Heart right ventricle (tissue), 16 donors: ENCODE results near the gene PSD4. TPM values are rescaled to one million over a fixed set of nuclear protein-coding genes. Genes with fewer than 3 reads are reported as not detected.
A peak's percentile ranks its signal among the peaks of the same experiment; 100 is the strongest.

Experiments
- ATAC-seq, 8 donors: fragments of 200-7000 bp; cut with Tn5 transposase; one replicate each; pipeline ENCODE4 v1.9.1; 2020; ENCODE audit warnings: mild to moderate bottlenecking in 8 of 8, moderate library complexity in 8 of 8, moderate number of reproducible peaks in 1 of 8
- DNase-seq, 2 donors: peaks; one replicate each; pipeline ENCODE4 v3.0.0-alpha.2; 2020
- H3K27ac ChIP-seq, 10 donors: fragments of 200-600 bp; sonication (generic) in 2 of 10; one replicate each; pipeline versions ENCODE4 v1.5.0 to v1.8.0; 2020 to 2022; ENCODE audit warnings: mild to moderate bottlenecking in 3 of 10
- H3K27me3 ChIP-seq, 7 donors: fragments of 200-600 bp; one replicate each; pipeline ENCODE4 v1.8.0; 2021 to 2022; ENCODE audit warnings: mild to moderate bottlenecking in 2 of 7
- H3K36me3 ChIP-seq, 9 donors: fragments of 200-600 bp; sonication (generic) in 1 of 9; one replicate each; pipeline versions ENCODE4 v1.5.0 to v1.8.0; 2020 to 2022; ENCODE audit warnings: mild to moderate bottlenecking in 2 of 9
- H3K4me1 ChIP-seq, 9 donors: fragments of 200-600 bp; sonication (generic) in 1 of 9; one replicate each; pipeline versions ENCODE4 v1.5.0 to v1.8.0; 2020 to 2022; ENCODE audit warnings: mild to moderate bottlenecking in 4 of 9
- H3K4me3 ChIP-seq, 10 donors: fragments of 200-600 bp; sonication (generic) in 2 of 10; one replicate each; pipeline versions ENCODE4 v1.5.0 to v1.8.0; 2020 to 2022; ENCODE audit warnings: mild to moderate bottlenecking in 7 of 10, moderate library complexity in 2 of 10
- H3K9me3 ChIP-seq, 11 donors: fragments of 200-600 bp in 10 of 11; sonication (generic) in 2 of 11; one replicate each; pipeline versions ENCODE4 v1.5.0 to v1.8.0; 2013 to 2022; ENCODE audit warnings: mild to moderate bottlenecking in 2 of 11, control low read depth in 1 of 11, moderate library complexity in 1 of 11
- WGBS, 2 donors: extraction: QIAGEN DNeasy Blood & Tissue Kit; methylation state at CpG; one replicate each; pipeline ENCODE4 v1.1.7; 2013; ENCODE audit warnings: inconsistent platforms in 1 of 2; 5-methylcytosine and 5-hydroxymethylcytosine counted together
- intact Hi-C, 10 donors: fragments of 100-400 bp; cut with DNase I; formaldehyde crosslinking; loops; one replicate each; pipeline versions ENCODE4 v1.11.1 to v1.14.2; 2022
- polyA plus RNA-seq, 2 donors: library from polyadenylated mRNA; stranded (reverse); fragments of 200-250 nt; gene quantifications; one replicate each; pipeline ENCODE4 v1.2.3, GENCODE V29; 2013
- total RNA-seq, 10 donors: library from RNA; stranded (reverse); fragmentation: NEBNext Ultra II Directional in 3 of 10; extraction: Animal tissue kit (Norgen Biotek cat#: 25700) in 3 of 10; gene quantifications; one replicate each; pipeline versions ENCODE4 v1.2.1 to v1.2.4, GENCODE V29; 2021 to 2023
- TF ChIP-seq, protein P1 (sequence below), 9 donors: fragments of 200-600 bp; sonication (generic) in 2 of 9; IDR thresholded peaks; one replicate each; pipeline versions ENCODE4 v1.5.0 to v1.8.0; 2021 to 2022; ENCODE audit warnings: antibody characterized with exemption in 9 of 9, mild to moderate bottlenecking in 5 of 9, moderate library complexity in 1 of 9
- donor health status: Arrhythmogenic right ventricular cardiomyopathy.
- donor health status: ischemic (EF 13 %, LVEDD 7.1; RV severe dilation, severe dysfunction).
- donor health status: healthy with polysubstance abuse.
- donor health status: DM: no; HTN: yes; CAD: no.
- donor health status: DM: no; HTN: no; CAD: no.
- donor health status: ischemic (EF 25% LVEDD 6.9; RV normal size, moderate dysfunction).
- donor health status: ischemic (EF 25% LVEDD 5.7; RV mildly dilated, moderate dysfunction).
- donor health status: healthy.
- donor health status: DM: yes; HTN: yes; CAD: no.
- donor health status: Ischemic cardiomyopathy.
- donor health status: ischemic (EF 35%, LVEDD 5.7; RV mildly dilated, moderate dysfunction).
- donor health status: nonischemic (EF 11% LVEDD 7.7; RV severe dilation, severe dysfunction).
- donor health status: DM: yes; HTN: yes; CAD: no.
- donor health status: PGD.
- donor health status: ischemic (EF 29% LVEDD 5.4; RV normal size, mild dysfunction).
- donor health status: nonischemic (EF 23%, LVEDD 6.1; RV moderate dilation, normal function).

The PSD4 gene
- total and polyA plus RNA-seq, 12 donors, result 1.0 to 13.0 (median 1.7) TPM

DNA sequence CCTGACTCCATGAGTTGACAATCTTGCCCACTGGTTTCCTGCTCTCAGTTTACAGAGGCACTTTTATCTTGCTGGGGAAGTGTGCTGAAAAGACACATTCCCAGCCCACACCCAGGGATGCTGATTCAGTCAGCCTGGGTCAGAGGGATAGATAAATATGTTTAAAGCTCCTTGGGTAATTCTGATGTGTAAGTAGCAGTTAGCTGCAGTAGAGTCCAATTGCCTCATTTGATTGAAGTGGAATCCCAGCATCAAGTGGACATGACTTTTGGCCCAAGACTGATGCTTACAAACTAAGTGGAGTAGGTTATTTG lies 29.4 kb downstream of the PSD4 start:
- Histone ChIP-seq H3K27ac (no peak overlapping the region), H3K4me3 (no peak overlapping the region), H3K4me1 (peaks cover 0 to 18% (median 13%) of the 10 kb centered on the region in 9 donors), H3K27me3 (no peaks in the 10 kb centered on the region), H3K9me3 (no peaks in the 10 kb centered on the region), H3K36me3 (peaks cover 0 to 35% (median 0%) of the 10 kb centered on the region in 9 donors)
- intact Hi-C loops, result loop anchor here in 9 of 10 donors (2.0 to 5.0 kb wide), 5 partner anchors 44 to 169 kb away; no protein-coding TSS in a partner anchor
- ATAC-seq (no peak), DNase-seq (no peak)
- TF ChIP-seq, protein P1, sequence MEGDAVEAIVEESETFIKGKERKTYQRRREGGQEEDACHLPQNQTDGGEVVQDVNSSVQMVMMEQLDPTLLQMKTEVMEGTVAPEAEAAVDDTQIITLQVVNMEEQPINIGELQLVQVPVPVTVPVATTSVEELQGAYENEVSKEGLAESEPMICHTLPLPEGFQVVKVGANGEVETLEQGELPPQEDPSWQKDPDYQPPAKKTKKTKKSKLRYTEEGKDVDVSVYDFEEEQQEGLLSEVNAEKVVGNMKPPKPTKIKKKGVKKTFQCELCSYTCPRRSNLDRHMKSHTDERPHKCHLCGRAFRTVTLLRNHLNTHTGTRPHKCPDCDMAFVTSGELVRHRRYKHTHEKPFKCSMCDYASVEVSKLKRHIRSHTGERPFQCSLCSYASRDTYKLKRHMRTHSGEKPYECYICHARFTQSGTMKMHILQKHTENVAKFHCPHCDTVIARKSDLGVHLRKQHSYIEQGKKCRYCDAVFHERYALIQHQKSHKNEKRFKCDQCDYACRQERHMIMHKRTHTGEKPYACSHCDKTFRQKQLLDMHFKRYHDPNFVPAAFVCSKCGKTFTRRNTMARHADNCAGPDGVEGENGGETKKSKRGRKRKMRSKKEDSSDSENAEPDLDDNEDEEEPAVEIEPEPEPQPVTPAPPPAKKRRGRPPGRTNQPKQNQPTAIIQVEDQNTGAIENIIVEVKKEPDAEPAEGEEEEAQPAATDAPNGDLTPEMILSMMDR (IDR thresholded peaks at IDR 0.05), result no peak

DNA sequence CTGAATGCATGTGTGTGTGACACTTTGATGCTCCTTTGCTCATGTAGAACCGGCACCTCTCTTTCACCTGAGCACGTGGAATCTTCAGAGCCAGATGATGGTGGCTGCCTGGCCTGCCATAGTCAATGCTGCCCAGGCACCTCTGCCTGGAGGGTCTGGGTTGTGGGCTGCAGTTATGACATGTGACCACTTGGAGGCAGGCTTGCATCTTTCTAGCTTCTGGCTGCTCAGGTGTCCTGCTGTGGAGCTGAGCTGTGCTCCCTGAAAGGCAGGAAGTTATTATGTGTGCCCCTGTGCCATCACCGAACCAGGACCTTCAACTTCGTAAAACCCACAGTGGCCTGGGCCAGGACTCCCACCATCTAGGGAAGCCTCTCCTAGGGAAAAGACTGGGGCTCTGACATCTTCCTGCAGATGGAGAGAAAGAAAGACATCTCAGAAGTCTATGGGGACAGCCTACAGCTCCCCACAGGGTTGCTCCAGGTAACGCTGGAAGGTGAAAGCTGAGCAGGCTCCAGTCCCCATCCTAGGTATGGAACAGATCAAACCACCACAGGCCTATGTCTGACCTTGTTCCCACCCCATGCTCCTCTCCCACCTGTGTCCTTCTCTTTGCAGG lies 30.2 kb downstream of the PSD4 start:
- TF ChIP-seq, protein P1 (IDR thresholded peaks at IDR 0.05), result peak; percentile 76 to 91 (median 87)
- peaks cover 0 to 28% (median 0%) of the 10 kb centered on the region in 9 donors for H3K36me3 ChIP-seq
- 24 to 25% methylated on average over 5 of the region's 5 CpGs for WGBS, 2 donors
- no peak overlapping the region for H3K27ac ChIP-seq
- no peaks in the 10 kb centered on the region for H3K27me3 ChIP-seq
- peaks cover 0 to 14% (median 5%) of the 10 kb centered on the region in 9 donors for H3K4me1 ChIP-seq
- no peak overlapping the region for H3K4me3 ChIP-seq
- no peaks in the 10 kb centered on the region for H3K9me3 ChIP-seq
- intact Hi-C loops, result loop anchor here (1.0 to 5.0 kb wide), 7 partner anchors 43 to 169 kb away; no protein-coding TSS in a partner anchor
- peak; percentile 60 to 85 (median 72) for ATAC-seq
- DNase-seq, result peak; percentile 60 to 68

DNA sequence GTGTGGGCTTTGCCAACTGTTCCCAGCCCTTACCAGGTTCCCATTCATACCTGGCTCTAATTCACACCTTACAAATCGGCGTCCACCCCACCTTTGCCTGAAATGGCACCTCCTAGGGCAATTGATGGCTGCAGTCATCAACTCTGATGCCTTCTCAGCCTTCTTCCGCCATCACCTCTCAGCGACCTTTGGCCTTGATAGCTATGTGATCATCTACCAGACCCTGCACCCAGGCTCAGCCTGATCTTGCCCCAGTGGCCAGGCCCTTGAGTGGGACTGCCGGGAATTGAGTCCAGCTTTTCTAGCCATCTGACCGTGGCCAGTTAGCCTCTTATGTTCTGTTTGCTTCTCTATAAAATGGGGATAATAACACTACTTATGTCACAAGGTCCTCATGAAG lies 32.5 kb downstream of the PSD4 start:
- Histone ChIP-seq H3K9me3 (no peaks in the 10 kb centered on the region), H3K36me3 (peaks cover 0 to 6% (median 0%) of the 10 kb centered on the region in 9 donors), H3K4me3 (no peak overlapping the region), H3K27ac (no peak overlapping the region), H3K27me3 (no peaks in the 10 kb centered on the region), H3K4me1 (peaks cover 2 to 13% (median 7%) of the 10 kb centered on the region in 9 donors)
- DNase-seq, result no peak
- intact Hi-C loops, result loop anchor here in 3 of 10 donors (2.0 to 5.0 kb wide), 3 partner anchors 41 to 43 kb away; no protein-coding TSS in a partner anchor
- TF ChIP-seq, protein P1 (IDR thresholded peaks at IDR 0.05), result no peak
- ATAC-seq, result no peak
- WGBS, 2 donors, result 90 to 97% methylated on average over 6 of the region's 6 CpGs

- WGBS, 2 donors, result 84 to 93% methylated on average over 2 of the region's 2 CpGs
- ATAC-seq (no peak), DNase-seq (no peak)
- intact Hi-C loops, result loop anchor here in 3 of 10 donors (2.0 to 5.0 kb wide), 3 partner anchors 40 to 42 kb away; no protein-coding TSS in a partner anchor
- no peaks in the 10 kb centered on the region for H3K36me3 ChIP-seq
- TF ChIP-seq, protein P1 (IDR thresholded peaks at IDR 0.05), result no peak
- H3K4me3 ChIP-seq, result no peak overlapping the region
- no peaks in the 10 kb centered on the region for H3K27me3 ChIP-seq
- H3K9me3 ChIP-seq, result no peaks in the 10 kb centered on the region
- H3K27ac ChIP-seq, result no peak overlapping the region
- peaks cover 7 to 21% (median 15%) of the 10 kb centered on the region in 9 donors for H3K4me1 ChIP-seq
These were observed 33.2 kb downstream of the PSD4 start for GRCh38 chr2:113207021-113207420.
